Measurements from ENCODE around the gene AGBL2. TPM values are rescaled to one million over a fixed set of nuclear protein-coding genes. Genes with fewer than 3 reads are reported as not detected.

AGBL2 gene
- total RNA-seq, 2 donors from 2014 or later: 3.6 to 4.4 TPM

GRCh38 chr11:47620836-47621378 is 94.3 kb downstream of the AGBL2 start:
- TF ChIP-seq POLR2A (IDR thresholded peaks at IDR 0.05) (no peak), CTCF (IDR thresholded peaks at IDR 0.05) (no peak), POLR2AphosphoS5 (IDR thresholded peaks at IDR 0.05) (no peak)
- H3K27me3 ChIP-seq (replicated peaks; ENCODE audit: insufficient read depth): no peaks in the 10 kb centered on the region

GRCh38 chr11:47617417-47617809 is 97.8 kb downstream of the AGBL2 start:
- intact Hi-C loops (cut with DNase I): no loop called here
- no peak overlapping the region for H3K4me3 ChIP-seq
- no peaks in the 10 kb centered on the region for H3K36me3 ChIP-seq
- H3K27ac ChIP-seq: no peak overlapping the region
- H3K9me3 ChIP-seq: no peaks in the 10 kb centered on the region
- no peak for DNase-seq (ENCODE audit: low spot score)
- TF ChIP-seq POLR2AphosphoS5 (IDR thresholded peaks at IDR 0.05) (no peak), CTCF (IDR thresholded peaks at IDR 0.05) (no peak), POLR2A (IDR thresholded peaks at IDR 0.05) (no peak)
- H3K27me3 ChIP-seq (replicated peaks; ENCODE audit: insufficient read depth): no peaks in the 10 kb centered on the region
- 38% methylated on average over 3 of the region's 3 CpGs for WGBS
- no peaks in the 10 kb centered on the region for H3K4me1 ChIP-seq (replicated peaks)

More at GRCh38 chr11:47620836-47621378, 94.3 kb downstream of the AGBL2 start:
- H3K27ac ChIP-seq: no peak overlapping the region
- no peak for DNase-seq (ENCODE audit: low spot score)
- no peak overlapping the region for H3K4me3 ChIP-seq
- WGBS: 90% methylated on average over 2 of the region's 2 CpGs
- H3K36me3 ChIP-seq: peaks cover 0 to 9% of the 10 kb centered on the region in 2 donors
- intact Hi-C loops (cut with DNase I): no loop called here
- H3K4me1 ChIP-seq (replicated peaks): no peaks in the 10 kb centered on the region
- no peaks in the 10 kb centered on the region for H3K9me3 ChIP-seq

DNA sequence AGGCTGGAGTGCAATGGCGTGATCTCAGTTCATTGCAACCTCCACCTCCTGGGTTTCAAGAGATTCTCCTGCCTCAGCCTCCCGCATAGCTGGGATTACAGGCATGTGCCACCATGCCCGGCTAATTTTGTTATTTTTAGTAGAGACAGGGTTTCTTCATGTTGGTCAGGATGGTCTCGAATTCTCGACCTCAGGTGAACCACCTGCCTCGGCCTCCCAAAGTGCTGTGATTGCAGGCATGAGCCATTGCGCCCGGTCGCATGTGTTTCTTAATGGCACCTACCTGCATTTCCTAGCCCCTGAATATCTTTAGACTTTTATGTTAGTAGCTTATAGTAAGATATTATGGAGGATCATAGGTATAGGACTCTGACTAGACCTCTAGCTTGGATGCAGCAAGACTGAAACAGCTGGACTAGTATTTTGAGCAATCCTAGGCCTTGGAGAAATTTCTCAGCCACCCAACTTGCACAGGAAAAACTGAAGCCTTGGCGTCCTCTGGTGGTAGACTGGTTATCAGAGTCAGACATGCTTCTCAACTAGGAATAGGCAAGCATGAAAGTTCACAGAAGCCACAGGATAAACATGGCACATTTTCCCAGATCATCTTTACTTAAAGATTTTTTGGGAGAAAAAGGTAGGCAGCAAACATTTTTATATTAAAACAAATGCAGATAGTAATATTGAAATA is 98.3 kb downstream of the AGBL2 start:
- H3K4me3 ChIP-seq: no peak overlapping the region
- no peaks in the 10 kb centered on the region for H3K36me3 ChIP-seq
- no peaks in the 10 kb centered on the region for H3K27me3 ChIP-seq (replicated peaks; ENCODE audit: insufficient read depth)
- no peak overlapping the region for H3K27ac ChIP-seq
- DNase-seq (ENCODE audit: low spot score): no peak
- H3K4me1 ChIP-seq (replicated peaks): no peaks in the 10 kb centered on the region
- intact Hi-C loops (cut with DNase I): no loop called here
- TF ChIP-seq CTCF (IDR thresholded peaks at IDR 0.05) (peak in 2 of 4 experiments; percentile 41 to 45), POLR2A (IDR thresholded peaks at IDR 0.05) (no peak)
- H3K9me3 ChIP-seq: no peaks in the 10 kb centered on the region
- 84% methylated on average over 10 of the region's 10 CpGs for WGBS

DNA sequence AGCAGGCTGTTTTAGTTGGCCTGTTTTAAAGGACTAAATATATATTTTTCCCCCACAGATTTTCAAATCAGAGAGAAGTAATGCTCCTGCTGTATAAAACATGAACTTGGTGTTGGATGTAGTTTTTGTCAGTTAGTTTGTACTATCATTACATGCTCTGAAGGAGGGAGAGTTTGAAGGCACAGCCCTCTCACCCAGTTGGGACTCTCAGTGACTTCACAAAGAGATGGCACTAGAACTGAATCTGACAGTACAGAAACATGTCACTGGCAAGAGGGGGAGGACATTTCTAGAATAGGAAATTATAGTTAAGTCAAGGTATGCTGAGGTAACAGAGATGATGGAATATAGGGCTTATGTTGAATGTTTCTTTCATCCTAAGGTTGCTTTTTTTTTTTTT is 99.9 kb downstream of the AGBL2 start:
- DNase-seq (ENCODE audit: low spot score): no peak
- TF ChIP-seq POLR2A (IDR thresholded peaks at IDR 0.05) (no peak), POLR2AphosphoS5 (IDR thresholded peaks at IDR 0.05) (no peak), CTCF (IDR thresholded peaks at IDR 0.05) (no peak)
- no peaks in the 10 kb centered on the region for H3K27me3 ChIP-seq (replicated peaks; ENCODE audit: insufficient read depth)
- no peaks in the 10 kb centered on the region for H3K36me3 ChIP-seq
- H3K9me3 ChIP-seq: no peaks in the 10 kb centered on the region
- no peak overlapping the region for H3K27ac ChIP-seq
- no peak overlapping the region for H3K4me3 ChIP-seq
- no peaks in the 10 kb centered on the region for H3K4me1 ChIP-seq (replicated peaks)
- intact Hi-C loops (cut with DNase I): no loop called here

GRCh38 chr11:47611348-47611794 is 103.8 kb downstream of the AGBL2 start:
- Histone ChIP-seq H3K27me3 (replicated peaks; ENCODE audit: insufficient read depth) (no peaks in the 10 kb centered on the region), H3K27ac (no peak overlapping the region), H3K4me3 (no peak overlapping the region), H3K9me3 (no peaks in the 10 kb centered on the region), H3K36me3 (no peaks in the 10 kb centered on the region), H3K4me1 (replicated peaks) (no peaks in the 10 kb centered on the region)
- TF ChIP-seq CTCF (IDR thresholded peaks at IDR 0.05): no peak
- no peak for TF ChIP-seq POLR2AphosphoS5 (IDR thresholded peaks at IDR 0.05)
- no peak for TF ChIP-seq POLR2A (IDR thresholded peaks at IDR 0.05)
- no peak for DNase-seq (ENCODE audit: low spot score)
- intact Hi-C loops (cut with DNase I): no loop called here
- WGBS: 66% methylated on average over 6 of the region's 6 CpGs
